ENCODE measurements around the gene LARP4B. TPM values are rescaled to one million over a fixed set of nuclear protein-coding genes. Genes with fewer than 3 reads are reported as not detected.

LARP4B gene
- 46.6 and 55.1 TPM in 2 replicates for total RNA-seq

DNA sequence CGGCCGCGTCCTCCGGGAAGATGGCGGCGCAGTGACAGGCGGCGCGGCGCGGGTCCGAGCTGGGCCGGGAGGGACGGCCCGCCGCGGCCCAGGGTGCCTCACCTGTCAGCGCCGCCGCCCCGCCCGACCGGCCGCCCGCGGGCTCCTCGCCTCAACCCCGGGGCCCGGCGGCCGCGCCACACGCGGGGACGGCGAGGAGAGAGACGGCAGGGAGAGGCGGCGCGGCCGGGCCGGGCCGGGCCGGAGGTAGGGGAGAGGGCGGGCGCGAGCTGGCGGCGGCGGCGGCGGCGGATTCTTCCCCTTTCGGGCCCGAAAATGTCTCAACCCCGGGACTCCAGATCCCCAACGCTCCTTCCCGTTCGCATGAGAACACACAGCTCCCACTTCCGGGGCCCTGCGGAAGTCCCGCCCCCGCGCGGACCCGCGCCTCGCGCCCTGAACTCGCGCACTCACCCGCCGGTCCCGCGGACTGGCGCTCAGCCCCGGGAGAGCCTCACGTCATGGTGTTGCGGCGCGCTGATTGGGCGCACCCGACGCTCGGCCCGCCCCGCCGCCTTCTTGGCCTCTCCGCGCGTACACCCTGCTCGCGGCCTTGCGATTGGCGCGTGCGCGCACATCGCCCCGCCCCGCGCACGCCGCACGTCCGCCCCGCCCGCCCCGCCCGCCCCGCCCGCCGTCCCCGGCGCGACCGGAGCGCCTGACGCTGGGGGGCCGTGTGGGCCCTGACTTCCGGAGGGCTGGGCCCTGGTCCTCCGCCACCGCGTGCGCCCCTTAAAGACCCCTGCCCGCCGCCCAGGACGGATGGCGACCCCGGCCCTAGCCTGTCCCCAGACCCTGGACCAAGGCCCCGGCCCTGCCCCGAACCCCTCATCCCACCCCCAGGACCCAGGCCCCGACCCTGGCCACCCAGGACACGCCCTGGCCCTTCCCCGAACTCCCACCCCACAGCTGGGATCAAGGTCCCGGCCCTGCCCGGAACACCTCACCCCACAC, at the start of gene LARP4B:
LARP4B (minus strand) TSS at position 380 of the 993 bp plus-strand sequence. CDS start 45,984 bp downstream, outside the sequence.

Other genes starting within 250 kb of the LARP4B start
- gene DIP2C, start 242.0 kb downstream of the LARP4B start, total RNA-seq: 22.7 and 24.0 TPM in 2 replicates
- gene GTPBP4, start 56.7 kb upstream of the LARP4B start, total RNA-seq: 27.4 and 30.1 TPM in 2 replicates
- not detected in 2 replicates for gene IDI2, start 94.2 kb upstream of the LARP4B start, total RNA-seq
- 63.8 and 68.9 TPM in 2 replicates for gene IDI1, start 117.4 kb upstream of the LARP4B start, total RNA-seq
- 13.7 and 15.3 TPM in 2 replicates for gene WDR37, start 124.7 kb upstream of the LARP4B start, total RNA-seq

Measured in articular chondrocyte of knee joint (primary cell).